DMS53 treated with DMSO at 0.1 percent for 48 hours (cell line): ENCODE results near the gene SLC16A6.
A peak's percentile ranks its signal among the peaks of the same experiment; 100 is the strongest.
"Not testable (repeated sequence)": the region's sequence is repeated elsewhere in the genome, so short reads cannot be mapped to it uniquely, and the experiment has no call there.

Source experiments
- DNase-seq: peaks from one replicate; lab custom pipeline; 2025; ENCODE audit not compliant: unreplicated experiment; lab: John Stamatoyannopoulos, UW

The SLC16A6 gene, protein sequence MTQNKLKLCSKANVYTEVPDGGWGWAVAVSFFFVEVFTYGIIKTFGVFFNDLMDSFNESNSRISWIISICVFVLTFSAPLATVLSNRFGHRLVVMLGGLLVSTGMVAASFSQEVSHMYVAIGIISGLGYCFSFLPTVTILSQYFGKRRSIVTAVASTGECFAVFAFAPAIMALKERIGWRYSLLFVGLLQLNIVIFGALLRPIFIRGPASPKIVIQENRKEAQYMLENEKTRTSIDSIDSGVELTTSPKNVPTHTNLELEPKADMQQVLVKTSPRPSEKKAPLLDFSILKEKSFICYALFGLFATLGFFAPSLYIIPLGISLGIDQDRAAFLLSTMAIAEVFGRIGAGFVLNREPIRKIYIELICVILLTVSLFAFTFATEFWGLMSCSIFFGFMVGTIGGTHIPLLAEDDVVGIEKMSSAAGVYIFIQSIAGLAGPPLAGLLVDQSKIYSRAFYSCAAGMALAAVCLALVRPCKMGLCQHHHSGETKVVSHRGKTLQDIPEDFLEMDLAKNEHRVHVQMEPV

DNA sequence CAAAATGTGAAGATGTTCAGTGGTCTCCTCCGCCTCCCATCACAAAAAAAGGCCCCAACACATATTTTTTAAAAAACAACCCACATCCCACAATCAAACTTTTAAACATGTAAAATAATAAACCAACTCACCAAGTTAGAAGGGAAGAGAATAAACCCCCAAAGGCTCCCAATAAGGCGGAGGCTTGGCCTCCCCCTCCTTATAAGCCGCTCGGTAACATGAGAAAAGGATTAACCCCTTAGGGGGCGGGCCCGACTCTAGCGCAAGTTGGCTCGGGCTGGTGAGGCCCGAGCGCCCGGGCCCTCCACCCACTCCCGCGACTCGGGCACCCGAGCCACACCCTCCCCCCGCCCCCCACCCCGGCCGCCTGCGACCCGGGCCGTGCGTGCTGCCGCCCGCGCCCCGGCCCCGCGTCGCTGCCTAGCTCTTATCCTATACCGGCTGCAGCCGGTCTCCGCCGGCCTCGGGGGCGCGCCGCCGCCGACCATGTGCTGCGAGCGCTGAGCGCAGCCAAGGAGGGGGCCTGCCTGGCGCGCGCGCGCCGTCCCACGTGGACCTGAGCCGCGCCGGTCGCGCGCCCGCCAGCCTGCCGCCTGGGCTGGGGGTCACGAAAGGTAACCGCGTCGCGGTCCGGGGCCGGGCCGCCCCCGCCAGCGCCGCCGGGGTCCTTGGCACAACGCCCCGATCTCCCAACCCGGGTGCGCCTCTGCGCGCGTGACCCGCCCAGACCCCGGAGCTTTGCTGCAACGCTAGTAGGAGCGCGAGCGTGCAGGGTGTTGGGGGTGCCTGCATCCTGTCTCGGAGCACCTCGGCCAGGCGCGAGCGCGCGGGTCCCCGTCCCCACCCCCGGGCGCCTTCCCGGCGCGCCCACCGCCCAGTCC is at the start of gene SLC16A6, which contains the start of gene ARSG:
TSS of gene SLC16A6 (minus strand) at position 173 of the 881 bp plus-strand sequence. CDS start 12,807 bp downstream, outside the sequence.
TSS of gene ARSG (plus strand) at position 541 of the 881 bp plus-strand sequence. CDS start 15,999 bp downstream, outside the sequence.
- DNase-seq: peak; percentile 34

DNA sequence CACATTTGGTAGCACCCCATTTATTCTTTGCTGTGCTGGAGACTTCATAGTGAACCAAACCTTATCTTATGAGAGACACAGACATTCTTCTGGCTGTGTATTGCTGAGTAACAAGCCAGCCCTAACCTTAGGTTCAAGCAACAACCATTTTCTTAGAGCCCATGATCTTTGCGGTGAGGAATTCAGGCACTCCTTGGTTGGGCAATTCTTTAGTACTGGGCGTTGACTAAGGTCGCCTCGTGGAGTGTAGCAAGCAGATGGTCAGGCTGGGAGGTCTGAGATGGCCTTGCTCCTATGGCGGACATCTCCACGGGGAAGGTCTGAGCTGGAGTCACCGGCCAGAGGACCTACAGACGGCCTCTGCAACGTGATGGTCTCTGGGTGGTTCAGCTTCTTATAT is 43.5 kb upstream of the SLC16A6 start:
- DNase-seq: no peak

DNA sequence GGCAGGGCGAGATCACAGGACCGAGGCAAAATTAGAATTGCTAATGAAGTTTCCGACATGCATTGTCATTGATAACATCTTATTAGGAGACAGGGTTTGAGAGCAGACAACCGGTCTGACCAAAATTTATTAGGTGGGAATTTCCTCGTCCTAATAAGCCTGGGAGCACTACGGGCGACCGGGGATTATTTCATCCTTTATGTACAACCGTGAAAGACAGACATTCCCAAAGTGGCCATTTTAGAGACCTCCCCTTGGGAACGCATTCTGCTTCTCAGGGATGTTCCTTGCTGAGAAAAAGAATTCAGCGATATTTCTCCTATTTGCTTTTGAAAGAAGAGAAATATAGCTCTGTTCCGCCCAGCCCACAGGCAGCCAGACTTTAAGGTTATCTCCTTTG is 41.0 kb upstream of the SLC16A6 start:
- not testable (repeated sequence) for DNase-seq

DNA sequence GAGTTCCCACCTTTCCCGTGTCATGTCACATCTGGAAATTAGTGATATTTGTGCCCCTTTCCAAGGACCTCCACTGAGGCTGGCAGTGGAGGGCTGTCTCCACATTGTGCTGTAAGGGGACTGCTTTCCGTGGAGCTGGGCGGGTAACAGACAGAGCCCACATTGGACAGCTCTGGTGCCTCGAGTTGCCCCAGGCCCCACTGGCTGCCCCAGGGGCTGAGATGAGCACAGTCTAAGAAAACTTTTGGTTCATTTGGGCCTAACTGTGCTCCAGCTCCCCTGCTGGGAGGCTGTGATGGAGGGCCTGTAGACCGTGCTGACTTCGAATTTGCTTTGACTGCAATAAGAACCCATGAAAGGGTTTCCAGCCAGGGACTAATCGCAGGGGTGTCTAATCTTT is 38.4 kb upstream of the SLC16A6 start:
- no peak for DNase-seq

DNA sequence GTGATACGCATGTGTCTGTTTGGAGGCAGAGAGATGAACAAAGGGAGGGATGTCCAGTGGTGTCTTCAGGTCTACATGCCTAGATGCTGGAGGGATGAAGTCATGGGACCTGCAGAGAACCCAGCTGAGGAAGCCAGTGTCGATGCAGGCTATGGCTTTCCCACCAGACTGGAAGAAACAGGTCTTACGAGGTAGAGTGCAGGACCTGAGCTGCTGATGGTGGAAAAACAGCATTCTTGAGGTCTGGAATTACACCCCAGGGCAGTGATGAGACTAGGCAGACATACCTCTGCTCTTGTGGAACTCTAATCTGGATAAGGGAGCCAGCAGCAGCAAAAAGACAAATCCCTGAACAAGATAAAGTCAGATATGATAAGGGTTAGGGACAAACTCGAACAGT is 37.7 kb upstream of the SLC16A6 start:
- no peak for DNase-seq

DNA sequence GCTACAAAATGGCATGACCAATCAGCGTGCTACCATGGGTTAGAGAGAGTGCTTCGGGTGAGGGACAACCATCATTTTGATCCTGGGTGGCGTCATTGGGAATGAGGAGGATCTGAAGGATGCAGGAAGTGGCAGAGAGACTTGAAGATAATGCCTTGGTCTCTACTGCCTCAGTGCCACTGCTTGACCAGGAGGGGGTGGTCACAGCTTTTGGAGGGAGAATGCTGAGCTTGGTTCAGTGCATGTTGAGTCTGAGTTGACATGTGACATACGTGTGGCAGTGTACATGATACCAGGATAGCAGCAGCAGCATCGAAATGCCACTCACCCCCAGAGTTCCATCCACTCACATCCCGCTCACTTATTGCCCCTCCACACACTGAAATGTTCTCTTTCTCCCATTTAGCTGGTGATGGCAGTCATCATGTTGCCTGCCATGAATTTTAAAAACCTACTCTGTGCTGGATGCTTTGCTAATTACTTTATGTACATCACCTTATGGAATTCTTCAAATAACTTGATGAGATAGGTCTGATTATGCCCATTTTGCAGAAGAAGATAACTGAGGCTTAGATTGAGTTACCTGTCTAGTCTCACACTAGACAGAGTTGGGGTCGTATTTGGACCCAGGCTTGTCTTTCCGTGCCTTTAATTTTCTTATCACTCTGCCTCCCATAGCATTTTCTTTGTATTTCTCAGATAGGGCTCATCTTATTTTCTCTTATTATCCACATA is 37.1 kb upstream of the SLC16A6 start:
- DNase-seq: no peak

DNA sequence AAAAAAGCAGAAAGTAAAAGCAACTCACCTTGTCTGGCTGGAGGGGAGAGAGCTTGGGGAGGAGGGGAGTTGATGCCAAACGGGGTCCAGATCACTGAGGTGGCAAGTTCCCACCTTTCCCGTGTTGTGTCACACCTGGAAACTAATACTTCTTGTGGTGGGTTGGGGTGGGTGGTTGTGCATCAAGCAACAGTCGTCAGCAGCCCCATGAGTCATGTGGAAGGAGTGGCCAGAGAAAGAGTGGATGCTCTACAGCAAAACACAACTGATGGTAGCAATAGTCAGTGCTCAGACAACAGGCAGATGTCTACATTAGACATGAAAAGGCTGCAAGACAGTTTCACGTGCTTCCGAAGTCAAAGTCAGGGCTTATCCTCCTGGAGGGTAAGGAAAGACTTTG is 35.8 kb upstream of the SLC16A6 start:
- no peak for DNase-seq

DNA sequence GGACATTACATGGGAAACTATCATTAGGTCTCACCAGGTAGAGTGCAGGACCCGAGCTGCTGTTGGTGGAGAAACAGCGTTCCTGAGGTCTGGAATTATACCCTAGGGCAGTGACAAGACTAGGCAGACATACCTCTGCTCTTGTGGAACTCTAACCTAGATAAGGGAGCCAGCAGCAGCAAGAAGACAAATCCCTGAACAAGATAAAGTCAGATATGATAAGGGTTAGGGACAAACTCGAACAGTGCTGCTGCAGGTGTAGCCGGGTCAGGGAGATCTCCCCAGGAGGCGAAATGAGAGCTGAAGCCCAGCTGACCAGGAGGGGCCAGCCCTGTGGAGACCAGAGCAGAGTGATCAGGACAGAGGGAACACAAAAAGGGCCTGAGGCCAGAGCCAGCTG is 35.0 kb upstream of the SLC16A6 start:
- no peak for DNase-seq

DNA sequence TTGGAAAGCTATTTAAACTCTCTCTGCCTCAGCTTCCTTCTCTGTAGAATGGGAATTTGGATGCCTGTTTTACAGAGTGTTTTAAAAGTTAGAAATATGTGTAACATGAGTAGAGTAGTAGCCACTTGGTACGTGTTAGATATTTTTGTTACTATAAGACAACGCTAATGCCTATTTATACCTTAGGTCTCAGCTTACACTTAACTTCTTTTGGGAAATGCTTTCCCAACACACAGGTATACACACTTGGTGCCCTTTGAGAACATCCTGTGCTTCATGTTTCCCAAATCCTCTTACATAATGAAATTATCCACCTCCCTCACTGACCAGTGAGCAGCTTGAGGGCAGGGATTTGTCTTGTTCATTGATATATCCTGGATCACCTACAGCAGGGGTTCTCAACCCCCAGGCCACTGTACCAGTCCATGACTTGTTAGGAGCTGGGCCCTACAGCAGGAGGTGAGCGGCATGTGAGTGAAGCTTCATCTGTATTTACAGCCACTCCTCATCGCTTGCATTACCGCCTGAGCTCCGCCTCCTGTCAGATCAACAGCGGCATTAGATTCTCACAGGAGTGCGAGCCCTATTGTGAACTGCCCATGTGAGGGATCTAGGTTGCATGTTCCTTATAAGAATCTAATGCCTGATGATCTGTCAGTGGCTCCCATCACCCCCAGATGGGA is 33.9 kb upstream of the SLC16A6 start:
- no peak for DNase-seq

DNA sequence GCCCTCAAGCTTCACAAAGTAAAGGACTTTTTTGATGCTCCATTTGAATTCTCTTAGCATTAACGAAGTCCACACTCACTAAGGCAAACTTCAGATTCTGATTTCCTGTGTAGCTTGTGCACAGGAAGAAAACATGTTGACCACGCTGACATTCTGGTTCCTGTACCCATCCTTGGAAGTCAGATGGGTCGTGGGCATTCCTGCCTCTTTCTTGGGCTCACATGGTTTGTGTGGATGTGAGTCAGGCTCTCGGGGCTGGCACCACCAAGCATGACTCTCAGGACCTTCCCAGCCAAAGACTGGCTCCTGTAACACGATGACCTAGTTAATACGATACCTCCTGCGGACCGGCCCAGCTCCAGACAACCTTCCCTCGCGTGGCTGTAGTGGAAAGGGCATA is 33.2 kb upstream of the SLC16A6 start:
- no peak for DNase-seq

DNA sequence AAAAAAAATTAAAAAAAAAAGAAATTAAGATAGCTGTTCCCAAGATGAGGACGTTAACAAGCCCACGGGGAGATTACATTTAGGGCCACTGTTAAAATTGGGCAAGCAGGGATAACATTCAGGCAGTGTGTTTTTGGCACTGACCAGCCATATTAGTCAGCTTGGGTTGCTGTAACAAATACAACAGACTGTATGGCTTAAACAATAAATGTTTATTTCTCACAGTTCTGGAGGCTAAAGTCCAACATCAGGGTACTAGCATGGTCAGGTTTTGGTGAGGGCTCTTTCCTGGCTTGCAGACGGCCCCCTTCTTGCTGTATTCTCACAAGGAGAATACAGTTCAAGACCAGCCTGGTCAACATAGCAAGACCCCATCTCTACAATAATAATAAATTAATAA is 31.7 kb upstream of the SLC16A6 start:
- DNase-seq: no peak

DNA sequence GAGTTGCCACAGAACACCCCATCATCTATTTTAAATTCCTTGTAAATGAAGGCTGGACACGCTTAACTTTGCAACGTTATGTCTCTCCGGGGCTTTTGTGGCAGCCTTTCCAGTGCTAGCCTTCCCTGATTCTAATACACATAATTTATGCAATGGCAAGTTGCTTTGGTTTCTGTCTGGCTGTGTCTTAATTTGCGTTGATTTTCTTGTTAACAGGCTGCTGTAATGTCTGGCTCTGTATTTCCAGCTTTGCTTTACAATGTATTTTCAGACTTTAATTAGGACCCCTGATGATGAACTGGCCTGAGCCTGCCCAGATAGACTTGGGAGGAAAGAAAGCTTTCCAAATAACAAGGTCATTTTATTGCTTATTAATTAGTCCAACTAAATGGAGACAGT is 30.6 kb upstream of the SLC16A6 start:
- DNase-seq: no peak

DNA sequence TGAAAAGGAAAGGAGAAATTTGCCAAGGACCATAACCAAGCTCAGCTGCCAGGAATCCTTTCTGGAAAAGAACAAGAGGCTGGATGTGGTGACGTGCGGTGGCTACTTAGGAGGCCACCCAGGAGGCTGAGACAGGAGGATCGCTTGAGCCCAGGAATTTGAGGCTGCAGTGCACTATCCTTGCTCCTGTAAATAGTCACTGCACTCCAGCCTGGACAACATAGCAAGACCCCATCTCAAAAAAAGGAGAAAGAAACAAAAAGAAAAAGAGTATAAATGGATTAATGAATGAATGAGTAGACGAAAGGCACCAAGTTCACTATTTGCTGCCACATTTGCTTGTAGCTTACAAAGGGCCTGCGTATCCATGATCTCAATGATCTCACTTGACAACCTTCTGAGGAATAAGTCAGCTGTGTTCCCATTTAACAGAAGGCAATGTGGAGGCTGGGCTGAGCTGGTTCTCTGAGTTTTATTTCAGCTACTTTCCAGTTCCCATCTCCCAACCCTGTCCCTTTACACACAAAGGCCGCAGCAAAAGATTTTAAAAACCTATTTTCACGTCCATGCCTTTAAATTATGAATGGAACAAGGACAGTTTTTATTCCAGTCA is 30.1 kb upstream of the SLC16A6 start:
- DNase-seq: no peak

DNA sequence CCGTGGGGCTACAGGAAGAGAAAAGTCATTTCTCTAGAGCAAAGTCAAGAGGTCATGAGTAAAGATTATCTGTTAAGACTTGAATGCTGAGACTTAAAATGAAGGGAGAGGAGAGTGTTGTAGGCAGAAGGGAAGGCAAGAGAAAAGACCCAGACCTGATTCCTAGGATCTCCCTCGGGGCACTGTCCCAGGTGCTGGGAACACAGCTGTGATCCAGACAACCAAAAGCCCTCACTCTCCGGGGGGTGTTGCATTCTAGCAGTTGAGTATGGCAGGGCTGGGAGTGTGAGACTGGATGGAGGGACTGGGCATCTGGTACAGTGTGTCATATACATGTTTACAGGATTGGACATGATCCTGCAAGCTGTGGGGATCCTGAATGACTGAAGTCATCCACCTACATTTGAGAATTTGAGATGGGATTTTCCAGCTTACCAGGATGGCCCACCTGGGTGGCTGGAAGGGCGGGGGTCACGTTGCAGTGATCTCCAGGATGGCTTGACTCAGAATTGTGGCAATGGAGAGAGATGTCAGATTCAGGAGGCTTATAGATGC is 29.5 kb upstream of the SLC16A6 start:
- DNase-seq: no peak

DNA sequence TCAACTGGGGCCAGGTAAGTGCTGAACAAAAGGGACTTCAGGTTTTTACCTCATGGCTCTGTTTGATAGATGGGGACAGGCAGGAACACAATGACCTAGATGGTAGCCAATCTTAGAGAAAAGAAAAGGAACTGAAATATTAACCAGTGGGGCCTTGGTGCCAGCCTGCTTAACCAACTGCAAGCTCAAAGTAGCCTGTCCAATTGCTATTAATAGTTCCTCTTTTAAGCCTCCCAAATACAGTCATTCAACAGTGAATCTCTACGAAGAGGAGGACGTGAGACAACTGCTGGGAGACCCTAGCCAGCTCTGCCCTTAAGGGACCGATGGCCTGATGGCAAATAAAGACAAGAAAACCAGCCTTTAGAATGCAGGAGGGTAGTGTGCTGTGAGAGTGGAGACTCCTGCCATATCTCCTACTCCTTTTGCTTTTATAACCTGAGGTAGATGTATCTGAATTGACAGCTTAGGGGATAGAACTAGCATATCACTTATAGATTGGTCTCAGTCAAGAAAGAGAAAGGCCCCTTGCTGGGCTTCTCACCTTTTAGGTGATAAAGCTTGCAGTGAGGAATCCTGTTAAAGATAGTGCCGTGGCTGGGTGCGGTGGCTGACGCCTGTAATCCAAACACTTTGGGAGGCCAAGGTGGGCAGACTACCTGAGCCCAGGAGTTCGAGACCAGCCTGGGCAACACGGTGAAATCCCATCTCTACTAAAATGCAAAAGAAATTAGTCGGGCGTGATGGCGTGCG is 28.7 kb upstream of the SLC16A6 start:
- DNase-seq: no peak

DNA sequence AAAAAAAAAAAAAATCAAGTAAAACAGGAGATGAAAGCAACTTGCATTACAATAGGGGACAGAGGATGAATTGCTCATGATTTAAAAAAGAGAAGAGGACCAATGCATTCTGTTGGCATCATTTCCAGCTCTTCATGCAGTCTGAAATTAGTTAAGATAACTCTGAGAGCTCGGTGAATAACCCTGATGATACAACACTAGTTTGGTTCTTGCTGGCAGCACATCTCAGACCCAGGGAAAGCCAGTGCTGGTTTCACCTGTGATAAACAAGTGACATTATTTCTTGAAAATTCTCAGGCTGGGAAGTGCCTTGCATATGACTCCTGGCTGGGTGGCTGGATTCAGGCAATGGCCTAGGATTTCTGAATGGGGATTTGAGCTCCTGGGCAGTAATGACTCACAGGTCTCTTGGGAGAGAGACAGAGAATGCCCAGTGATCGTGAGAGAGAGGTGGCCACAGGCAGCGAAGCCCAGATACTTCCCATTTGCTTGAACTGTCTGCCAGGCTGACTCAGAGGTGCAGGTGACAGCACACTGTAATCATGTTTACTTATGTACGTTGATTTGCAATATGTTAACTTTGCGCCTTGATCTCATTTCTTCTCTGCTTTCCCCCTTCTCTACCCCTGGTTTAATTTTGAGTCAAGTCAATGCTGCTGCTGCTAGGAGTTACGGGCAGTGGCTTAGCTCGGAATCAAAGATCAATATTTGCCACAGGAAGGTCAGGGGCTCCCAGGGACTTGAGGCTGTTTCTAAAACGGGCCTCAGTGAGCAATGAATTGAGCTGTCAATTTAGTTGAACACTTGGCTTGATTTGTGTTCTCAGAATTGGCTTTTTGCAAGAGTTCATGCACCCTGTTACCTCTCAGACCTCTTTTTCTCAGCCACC is 27.4 kb upstream of the SLC16A6 start:
- peak; percentile 35 for DNase-seq

DNA sequence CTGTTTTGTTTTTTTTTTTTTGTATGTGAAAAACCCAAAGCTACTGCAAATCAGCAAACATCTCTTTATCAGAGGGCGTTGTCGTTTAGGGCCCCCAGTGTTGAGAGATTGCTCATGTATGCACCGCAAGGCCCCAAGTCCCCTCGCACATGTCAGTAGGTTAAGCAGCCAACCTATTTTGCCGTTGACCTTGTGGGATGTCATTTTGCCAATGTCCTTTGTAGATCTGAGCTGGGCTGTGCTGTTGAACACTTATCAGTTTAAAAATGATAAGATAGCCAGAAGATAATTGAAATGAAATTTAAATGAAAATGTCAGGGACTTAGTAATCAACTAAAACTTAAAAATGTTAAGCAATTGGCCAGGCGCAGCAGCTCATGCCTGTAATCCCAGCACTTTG is 26.5 kb upstream of the SLC16A6 start:
- no peak for DNase-seq

DNA sequence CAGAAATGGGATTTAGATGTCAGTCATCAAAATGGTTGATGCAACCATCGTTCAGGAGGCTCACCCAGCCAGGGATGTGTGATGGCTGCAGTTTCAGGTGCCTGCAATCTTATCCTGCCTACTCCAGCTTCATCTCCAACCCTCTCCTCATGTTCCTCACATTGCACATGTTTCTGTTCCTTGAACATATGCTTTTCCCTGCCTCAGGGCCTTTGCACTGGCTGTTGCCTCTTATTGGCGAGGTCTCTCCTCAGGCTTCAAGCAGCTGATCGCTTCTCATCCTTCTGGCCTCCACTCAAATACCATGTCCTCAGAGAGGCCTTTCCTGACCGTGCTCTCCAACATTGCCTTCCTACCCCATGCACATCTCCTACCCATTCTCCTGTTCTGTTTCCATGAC is 25.0 kb upstream of the SLC16A6 start:
- DNase-seq: no peak
